Measurements from ENCODE around the gene CEP72.
"Not testable (repeated sequence)": the region's sequence is repeated elsewhere in the genome, so short reads cannot be mapped to it uniquely, and the experiment has no call there.

DNA sequence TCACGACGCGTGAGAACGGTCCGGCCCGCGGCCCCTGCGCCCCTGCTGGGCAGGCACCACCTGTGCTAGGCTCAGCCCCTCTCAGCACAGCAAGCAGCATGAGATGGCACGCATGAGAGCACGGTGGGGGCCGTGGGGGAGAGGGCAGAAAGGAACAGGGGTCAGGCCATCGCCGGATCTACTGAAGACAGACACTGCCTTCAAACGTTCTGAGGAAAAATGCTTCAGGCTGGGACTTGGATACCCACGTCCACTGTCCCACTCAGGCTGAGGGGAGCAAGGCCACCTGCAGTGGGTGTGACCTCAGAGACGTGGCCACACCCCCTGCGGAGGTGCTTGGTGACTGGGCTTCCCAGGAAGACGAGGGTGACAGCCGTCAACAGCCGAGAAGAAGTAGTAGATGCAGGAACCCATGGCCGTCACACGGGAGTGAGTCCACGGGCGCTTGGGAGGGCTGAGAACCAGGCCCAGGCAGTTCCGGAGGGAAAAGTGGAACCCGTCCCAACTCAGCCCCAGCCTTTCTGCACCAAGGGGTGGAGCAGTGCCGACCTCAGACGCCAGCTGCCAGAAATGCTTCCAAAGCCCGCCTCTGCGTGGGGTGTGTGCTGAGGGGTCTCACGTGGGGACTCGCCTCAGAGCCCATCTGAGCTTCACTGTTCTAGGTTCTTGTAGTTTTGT lies 68.1 kb downstream of the CEP72 start:
- not testable (repeated sequence) for TF ChIP-seq USF1 (IDR thresholded peaks at IDR 0.05; ENCODE audit: borderline replicate concordance, low read depth); RFX5 (IDR thresholded peaks at IDR 0.05; ENCODE audit: low read length); SIN3A (IDR thresholded peaks at IDR 0.05; ENCODE audit: borderline replicate concordance, low read depth, low read length); MXI1 (IDR thresholded peaks at IDR 0.05; ENCODE audit: low read depth, low read length); CHD2 (IDR thresholded peaks at IDR 0.05; ENCODE audit: low read length, partially characterized antibody); CTCF (IDR thresholded peaks at IDR 0.05)

All from SK-N-SH (cell line).